HG02973 (cell line): Measurements from ENCODE around the gene TAF8.

Experiments
- ATAC-seq: cut with Tn5 transposase; IDR thresholded peaks from one replicate; pipeline ENCODE4 v1.9.1; 2021; ENCODE audit warnings: moderate library complexity; ENCODE audit not compliant: unreplicated experiment

TAF8 gene

GRCh38 chr6:42049948-42050296 lies 402 bp upstream of the TAF8 start:
- ATAC-seq, result no peak

GRCh38 chr6:42051268-42051653 lies 937 bp downstream of the TAF8 start:
- ATAC-seq, result no peak

DNA sequence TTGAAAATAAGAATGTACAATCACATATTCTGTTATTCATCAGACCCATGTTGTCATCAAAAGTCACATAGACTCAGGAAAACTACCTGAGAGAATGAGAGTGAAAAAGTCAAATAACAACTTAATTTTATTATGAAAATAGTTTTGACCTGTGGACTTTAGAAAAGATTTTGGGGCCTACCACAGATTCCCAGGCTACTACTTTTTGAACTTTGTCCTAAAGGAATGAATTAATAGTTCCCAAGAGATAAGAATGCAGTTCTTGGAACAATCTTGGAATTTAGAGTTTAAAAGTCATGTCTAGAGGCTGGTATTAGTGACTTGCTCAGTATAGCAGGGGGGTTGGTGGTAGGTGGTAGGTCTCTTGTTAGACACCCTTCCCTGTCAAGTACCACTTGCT lies 3.3 kb downstream of the TAF8 start:
- no peak for ATAC-seq

GRCh38 chr6:42059743-42060142 lies 9.4 kb downstream of the TAF8 start:
- no peak for ATAC-seq

DNA sequence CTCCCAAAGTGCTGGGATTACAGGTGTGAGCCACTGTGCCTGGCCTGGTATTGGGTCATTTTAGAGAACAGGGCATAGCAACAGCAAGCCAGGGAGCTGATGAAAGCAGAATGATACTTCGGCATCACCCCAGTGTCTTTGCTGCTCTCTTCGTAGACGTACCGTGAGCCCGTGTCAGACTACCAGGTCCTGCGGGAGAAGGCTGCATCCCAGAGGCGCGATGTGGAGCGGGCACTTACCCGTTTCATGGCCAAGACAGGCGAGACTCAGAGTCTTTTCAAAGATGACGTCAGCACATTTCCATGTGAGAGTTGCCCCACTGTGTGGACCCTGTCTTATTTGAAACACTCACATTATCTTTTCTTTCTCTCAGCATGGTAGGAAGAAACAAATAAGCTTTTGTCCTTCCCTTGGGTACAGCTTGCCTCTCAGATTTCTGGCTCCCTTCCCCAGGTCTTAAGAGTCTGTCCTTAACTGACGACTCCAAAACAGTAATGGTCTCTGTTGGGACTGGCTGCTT lies 15.9 kb downstream of the TAF8 start:
- no peak for ATAC-seq

- ATAC-seq, result no peak
These were observed 17.8 kb downstream of the TAF8 start for GRCh38 chr6:42068173-42068572.

DNA sequence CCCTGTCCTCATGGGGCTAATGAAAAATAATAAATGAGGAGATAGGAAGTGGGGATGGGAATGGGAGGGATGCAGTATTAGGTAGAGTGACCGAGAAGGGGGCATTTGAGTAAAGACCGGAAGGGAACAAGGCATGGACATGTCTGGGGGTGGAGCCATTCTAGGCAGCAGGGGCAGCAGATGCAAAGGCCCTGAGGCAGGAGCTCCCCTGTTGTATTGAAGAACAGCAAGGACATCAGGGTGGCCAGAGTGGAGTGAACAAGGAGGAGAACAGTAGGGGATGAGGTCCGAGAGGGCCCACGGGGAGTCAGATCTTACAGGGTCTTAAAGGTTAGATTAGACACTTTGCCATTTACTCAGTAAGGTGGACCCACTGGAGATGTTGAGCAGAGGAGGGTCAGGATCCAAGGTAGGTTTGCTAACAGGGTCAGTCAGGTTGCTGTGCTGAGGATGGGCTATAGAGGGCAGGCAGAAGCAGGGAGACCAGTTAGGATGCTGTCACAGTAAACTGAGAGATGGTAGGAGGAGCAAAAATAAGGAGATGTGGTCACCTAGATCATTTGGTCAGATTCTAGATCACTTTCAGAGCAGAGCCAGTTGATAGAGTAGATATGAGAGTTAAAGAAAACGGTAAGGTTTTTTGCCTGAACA lies 18.7 kb downstream of the TAF8 start:
- ATAC-seq, result no peak

GRCh38 chr6:42071881-42072583 lies 21.7 kb downstream of the TAF8 start:
- ATAC-seq, result no peak

DNA sequence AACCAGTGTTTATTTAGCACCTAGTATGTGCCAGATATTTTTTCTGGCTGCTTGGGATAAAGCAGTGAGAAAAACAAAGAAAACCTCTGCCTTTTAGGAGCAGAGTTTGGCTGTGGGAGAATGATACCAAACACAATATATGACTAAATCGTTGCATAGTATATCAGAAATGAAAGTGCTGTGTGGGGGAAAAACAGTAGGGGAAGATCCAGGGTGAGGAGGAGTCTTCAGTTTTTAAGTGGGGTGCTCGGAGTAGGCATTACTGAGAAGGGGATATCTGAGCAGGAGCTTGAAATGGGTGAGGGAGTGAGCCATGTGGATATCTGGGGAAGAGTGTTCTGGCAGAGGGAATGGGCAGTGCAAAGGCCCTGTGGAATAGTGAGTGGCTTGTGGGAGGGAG lies 23.0 kb downstream of the TAF8 start:
- ATAC-seq, result no peak

DNA sequence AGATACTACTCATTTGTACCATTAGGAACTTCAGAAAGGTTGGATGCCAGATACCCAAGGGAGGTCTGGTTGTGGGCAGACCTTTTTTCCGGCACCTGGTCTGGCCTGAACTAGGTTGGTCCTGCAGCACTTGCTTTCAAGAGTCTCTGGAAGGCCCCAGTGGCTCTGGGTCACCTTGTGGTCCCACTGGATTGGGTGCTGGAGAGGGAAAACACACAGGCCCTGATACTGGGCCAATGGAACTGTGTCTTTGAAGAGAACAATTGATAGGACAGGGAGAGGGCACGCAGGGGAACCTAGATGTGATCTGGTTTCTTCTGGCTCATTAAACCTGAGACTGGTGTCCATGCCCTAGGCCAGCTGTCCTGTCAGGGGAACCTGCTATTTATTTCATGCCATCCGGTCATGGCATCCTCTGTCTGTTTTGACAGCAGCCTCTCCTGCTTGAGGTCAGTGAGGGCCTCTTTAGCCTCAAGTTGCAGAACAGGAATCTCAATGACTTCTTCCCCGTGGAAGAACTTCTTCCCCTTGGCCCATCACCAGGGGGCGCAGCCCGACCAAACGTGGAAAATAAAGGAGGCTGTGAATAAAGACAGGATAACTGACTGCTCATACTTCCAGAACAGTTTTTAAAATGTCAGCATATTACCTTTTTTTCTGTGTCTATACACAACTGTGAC lies 25.0 kb downstream of the TAF8 start:
- no peak for ATAC-seq

- no peak for ATAC-seq
These were observed 28.1 kb downstream of the TAF8 start for GRCh38 chr6:42078386-42078785.

DNA sequence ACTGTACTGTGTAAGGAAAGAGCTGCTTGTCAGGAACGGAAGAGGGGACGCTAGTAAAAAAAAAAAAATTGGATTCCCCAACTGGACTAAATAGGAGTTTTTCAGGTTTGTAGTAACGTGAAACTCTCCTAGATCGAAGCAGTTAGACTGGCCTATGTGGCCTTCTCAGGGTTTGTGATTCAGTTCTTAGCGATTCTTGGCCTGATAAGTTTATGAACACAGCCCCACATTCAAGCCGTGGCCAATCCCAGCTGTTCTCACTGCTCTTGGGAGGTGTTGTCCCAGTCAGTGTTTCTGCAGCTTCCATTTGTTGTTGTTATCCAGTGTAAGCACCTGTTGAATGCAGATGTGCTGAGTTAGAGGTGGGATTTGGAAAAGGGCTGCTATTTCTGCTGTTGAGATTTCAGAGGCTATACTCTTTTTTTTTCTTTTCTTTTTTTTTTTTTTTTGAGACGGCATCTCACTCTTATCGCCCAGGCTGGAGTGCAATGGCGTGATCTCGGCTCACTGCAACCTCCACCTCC lies 29.7 kb downstream of the TAF8 start:
- ATAC-seq, result no peak

DNA sequence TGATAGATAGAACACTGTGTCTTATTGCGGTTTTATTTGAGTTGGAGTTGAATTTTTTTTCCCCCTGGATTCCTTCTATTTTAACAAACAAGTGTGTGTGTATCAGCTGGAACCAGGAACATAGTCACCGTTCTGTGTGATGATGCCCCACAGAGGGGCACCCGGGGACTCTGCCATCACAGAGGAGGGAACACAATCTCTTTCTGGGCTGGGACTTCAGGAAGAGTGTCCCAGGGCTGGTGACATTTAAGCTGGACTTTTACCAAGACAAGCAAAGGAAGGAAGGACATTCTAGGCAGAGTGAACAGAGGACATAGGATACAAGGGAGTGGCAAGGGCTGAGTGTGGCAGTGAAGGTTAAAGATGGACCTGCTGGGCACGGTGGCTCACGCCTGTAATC lies 33.2 kb downstream of the TAF8 start:
- ATAC-seq, result no peak

GRCh38 chr6:42084889-42085288 lies 34.6 kb downstream of the TAF8 start:
- ATAC-seq, result no peak

DNA sequence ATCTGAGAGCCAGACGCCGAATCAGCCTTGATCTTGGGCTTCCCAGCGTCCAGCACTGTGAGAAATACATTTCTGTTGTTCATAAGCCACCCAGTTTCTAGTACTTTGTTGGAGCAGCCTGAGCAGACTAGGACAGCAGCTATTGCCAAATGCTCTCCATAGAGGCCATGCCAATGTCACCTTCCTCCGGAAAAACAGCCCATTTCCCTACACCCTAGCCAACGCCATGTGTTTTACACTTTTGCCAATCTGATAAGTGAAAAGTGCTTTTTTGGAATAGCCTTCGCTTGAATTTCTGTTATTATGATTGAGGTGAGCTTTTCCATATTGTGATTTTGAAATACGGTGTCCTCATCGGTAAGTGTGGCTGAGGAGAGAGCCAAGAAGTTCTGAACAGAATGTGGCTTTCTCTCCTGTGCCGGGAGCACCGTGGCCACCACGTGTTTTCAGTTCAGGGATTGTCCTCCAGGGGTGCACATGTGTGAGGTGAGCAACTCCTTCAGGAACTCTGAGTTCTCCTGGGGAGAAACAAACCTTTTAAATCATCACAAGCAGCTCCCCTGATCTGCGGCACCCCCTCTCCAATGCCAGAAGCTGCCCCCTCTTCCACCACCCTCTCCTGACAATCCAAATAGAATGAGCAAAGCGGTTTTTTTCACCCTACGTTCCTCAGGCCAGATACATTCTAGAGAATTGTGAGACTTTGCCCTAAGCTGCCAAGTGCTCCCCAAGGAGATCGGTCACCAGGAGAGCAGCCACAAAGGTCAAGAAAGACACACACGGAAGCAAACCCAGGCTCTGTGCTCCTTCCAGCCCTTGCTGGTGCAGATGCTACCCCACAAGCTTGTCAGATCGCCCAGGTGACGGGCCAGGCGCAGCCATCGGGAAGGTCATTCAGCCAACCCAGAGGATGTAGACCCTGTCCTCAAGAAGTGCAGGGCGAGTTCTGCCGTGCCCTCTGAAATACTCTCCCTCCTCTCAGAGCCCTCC lies 36.0 kb downstream of the TAF8 start:
- no peak for ATAC-seq

DNA sequence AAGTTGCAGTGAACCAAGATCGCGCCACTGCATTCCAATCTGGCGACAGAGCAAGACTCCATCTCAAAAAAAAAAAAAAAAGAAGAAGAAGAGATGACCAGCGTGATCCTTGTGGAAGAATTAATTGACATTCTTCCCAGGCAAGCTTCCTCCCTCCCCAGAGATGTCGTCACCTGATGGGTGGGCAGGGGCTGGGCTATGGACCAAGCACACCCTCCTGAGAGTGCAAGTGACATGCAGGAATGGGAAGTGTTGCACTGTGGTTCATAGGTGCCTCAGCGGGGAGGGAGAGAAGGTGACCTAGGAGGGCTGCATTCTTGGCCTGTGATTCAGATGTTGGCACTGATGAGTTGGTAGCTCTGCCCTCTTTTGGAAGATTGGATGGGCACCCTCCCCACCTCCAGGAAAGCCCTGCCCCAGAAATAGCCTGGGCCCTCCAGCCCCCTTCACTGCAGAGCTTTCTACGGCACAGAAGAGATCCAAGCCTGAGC lies 37.8 kb downstream of the TAF8 start:
- ATAC-seq, result no peak

- no peak for ATAC-seq
These were observed 40.7 kb downstream of the TAF8 start for GRCh38 chr6:42090819-42091717.

DNA sequence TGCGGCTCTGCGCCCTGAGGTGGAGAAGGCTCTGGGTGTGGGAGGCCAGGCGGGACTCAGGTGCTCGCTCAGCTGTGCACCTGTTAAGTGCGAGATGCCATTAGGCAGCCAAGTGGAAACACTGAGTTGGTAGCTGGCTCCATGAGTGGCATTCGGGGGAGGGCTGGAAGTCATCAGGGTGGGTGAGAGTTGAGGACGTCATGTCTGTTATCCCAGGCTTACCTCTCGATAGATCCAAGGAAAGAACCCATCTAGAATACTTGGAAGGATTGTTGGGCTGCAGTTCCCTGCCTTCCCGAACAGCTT lies 41.3 kb downstream of the TAF8 start:
- no peak for ATAC-seq

GRCh38 chr6:42093582-42094329 lies 43.4 kb downstream of the TAF8 start:
- no peak for ATAC-seq
